GM23338 (cell line): ENCODE data around the gene DFFA.

Source experiments
- EZH2 ChIP-seq: fragments of 200-600 bp; sonication (generic); IDR thresholded peaks from one replicate; pipeline ENCODE4 v1.8.0; 2017; ENCODE audit warnings: antibody characterized with exemption, mild to moderate bottlenecking, low read depth; ENCODE audit not compliant: unreplicated experiment
- TF ChIP-seq, protein P1 (sequence below), 2 experiments: fragments of 200-600 bp in 1 of 2; sonication (generic) in 1 of 2; conservative IDR thresholded peaks; 2 replicates each; pipeline versions ENCODE4 v1.5.1 to v1.6.1; 2016 to 2017; ENCODE audit warnings: antibody characterized with exemption in 2 of 2, low read depth in 2 of 2, mild to moderate bottlenecking in 2 of 2, moderate library complexity in 1 of 2

DNA sequence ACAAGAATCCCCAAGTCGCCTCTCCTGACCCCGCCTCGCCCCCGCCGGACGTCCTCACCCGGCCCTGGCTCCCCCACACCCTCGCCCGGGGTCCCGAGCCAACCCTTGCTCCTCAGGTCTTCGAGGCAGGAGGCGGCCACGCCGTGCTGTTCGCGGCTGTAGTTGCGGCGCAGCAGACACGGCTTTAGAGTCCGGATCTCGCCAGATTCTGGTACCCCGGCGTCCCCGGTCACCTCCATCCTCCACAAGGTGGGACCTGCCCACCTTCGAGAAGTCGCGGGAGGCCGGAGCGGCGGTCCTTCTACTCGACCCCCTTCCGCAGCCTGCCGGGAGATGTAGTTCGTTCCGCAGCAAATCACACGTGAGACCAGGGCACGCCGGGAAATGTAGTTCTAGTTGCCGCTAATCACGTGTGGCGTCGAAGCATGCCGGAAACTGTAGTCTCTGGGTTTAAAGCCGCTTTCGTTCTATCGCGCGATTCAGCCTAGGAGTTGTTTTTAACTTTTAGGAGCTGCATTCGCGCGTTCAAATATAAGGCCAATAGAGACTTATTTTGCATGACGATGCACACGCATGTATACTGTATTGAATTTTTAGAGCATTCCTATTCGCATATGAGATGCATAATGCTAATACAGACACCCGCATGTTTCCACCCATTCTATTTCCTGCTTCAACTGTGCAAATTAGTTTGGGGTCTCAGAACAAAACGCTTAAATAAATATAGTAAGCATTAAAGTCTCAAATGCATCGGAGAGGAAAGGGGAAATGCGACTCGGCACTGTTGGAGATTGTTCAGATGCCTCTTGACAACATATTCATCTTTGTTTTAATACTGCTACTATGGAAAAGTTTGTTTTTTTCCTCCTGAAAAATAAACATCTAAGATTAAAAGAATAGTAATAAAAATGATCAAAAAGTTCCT, at the start of gene DFFA:
- TF ChIP-seq EZH2, result no peak
- TF ChIP-seq, protein P1, sequence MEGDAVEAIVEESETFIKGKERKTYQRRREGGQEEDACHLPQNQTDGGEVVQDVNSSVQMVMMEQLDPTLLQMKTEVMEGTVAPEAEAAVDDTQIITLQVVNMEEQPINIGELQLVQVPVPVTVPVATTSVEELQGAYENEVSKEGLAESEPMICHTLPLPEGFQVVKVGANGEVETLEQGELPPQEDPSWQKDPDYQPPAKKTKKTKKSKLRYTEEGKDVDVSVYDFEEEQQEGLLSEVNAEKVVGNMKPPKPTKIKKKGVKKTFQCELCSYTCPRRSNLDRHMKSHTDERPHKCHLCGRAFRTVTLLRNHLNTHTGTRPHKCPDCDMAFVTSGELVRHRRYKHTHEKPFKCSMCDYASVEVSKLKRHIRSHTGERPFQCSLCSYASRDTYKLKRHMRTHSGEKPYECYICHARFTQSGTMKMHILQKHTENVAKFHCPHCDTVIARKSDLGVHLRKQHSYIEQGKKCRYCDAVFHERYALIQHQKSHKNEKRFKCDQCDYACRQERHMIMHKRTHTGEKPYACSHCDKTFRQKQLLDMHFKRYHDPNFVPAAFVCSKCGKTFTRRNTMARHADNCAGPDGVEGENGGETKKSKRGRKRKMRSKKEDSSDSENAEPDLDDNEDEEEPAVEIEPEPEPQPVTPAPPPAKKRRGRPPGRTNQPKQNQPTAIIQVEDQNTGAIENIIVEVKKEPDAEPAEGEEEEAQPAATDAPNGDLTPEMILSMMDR (conservative IDR thresholded peaks at IDR 0.05; ENCODE audit: low read depth in 2 of 2), result peak in 1 of 2 experiments; percentile 8; a peak in 1 of 4 replicates
